Umbilical cord (tissue), 2 donors: ENCODE data around the gene OSBP2. TPM values are rescaled to one million over a fixed set of nuclear protein-coding genes. Genes with fewer than 3 reads are reported as not detected.

Experiments
- DNase-seq: peaks from one replicate; pipeline ENCODE4 v3.0.0-alpha.2; 2015; ENCODE audit warnings: low spot score
- total RNA-seq: library from RNA; depleted of rRNA; stranded (reverse); fragments of >200 nt; gene quantifications from one replicate; pipeline ENCODE4 v1.2.3, GENCODE V29; 2014; ENCODE audit warnings: low replicate concordance; ENCODE audit not compliant: insufficient read depth

Gene OSBP2
- total RNA-seq, 1 donor from 2014 or later: 16.9 TPM

DNA sequence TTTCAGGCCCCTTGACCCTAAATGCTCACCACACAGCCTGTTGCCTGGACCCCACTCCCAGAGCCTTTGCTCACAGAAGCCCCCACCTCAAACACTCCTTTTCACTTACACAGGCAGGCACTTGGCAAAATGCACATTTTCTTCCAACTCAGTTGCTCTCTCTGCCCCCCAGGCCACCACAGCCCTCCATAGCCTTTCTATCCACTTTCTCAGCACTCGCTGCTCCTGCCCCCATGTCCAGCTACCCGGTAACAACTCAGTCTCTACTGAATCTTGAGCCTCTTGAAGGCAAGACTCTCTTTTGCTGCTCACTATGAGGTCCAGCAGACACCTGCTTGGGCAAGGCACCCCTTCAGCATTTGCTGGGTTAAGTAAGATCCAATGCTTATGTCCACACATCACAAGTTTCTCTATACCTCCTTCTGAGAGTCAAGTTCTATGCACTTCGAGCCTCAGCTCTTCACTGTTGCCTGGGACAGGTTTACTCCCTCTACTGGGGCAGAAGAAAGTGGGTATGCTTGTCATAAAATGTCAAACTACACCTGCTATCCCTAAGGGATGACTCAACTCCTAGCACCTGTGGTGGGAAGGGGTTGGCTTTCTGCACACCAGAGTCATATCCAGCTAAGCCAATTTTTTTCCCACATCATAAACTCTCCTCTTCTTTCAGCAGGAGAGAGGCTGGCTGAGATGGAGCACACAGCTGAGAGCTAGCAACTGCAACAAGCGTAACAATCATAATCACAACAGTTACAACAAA is 237.0 kb downstream of the OSBP2 start:
- no peak for DNase-seq

DNA sequence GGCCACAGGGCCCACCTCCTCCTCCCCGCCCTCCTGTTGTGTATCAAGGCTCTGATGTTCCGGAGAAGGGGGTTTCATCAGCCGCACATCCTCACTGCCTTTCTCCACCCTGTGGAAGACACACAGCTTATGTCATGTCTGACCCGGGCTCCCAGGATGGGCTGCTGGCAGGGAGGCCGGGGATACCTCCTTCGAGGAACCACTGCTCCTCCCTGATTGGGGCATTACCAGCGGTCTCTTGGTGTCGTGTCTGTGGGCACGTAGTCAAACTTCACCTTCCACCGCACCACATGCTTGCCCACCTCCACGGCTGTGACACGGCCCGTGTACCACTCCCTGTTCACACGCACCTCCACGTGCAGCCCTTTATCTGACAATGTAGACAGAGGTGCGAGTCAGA is 238.0 kb downstream of the OSBP2 start:
- DNase-seq: no peak

DNA sequence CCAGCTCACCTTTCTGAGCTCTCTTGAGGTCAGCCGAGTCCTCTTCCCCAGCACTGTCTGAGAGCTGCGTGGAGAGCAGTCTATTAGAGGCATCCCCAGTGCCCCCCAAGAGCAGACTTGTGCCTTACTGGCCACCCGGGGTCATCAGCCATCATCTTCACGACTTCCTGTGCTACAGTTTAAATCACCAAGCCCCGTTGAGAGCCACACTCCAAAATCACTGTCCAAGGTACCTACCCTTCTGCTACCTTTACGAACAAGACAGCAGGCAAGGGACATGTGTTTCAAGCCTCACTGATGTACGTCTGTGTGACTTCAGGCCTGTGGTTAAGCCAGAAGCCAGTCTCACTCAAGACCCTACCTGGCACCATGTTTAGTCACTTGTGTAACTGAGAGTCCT is 238.8 kb downstream of the OSBP2 start:
- DNase-seq: no peak

DNA sequence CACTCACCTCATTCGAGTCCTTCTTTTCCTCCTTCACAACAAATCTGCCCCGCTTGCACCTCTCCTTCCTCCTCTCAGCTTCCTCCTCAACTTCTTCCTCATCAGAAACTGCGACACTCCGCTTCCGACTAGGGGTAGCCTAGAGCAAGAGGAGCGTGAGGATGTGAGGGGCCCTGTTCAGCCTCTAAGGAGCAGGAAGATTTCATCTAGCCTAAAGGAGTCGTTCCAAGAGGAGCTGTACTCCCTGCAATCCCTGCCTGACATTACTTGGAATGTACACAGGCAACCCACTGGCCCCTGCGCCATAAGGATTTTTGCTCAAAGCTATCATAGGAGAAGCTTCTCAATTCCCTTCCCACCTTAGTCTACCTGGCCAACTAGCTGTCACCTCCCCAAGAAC is 239.4 kb downstream of the OSBP2 start:
- DNase-seq: no peak

DNA sequence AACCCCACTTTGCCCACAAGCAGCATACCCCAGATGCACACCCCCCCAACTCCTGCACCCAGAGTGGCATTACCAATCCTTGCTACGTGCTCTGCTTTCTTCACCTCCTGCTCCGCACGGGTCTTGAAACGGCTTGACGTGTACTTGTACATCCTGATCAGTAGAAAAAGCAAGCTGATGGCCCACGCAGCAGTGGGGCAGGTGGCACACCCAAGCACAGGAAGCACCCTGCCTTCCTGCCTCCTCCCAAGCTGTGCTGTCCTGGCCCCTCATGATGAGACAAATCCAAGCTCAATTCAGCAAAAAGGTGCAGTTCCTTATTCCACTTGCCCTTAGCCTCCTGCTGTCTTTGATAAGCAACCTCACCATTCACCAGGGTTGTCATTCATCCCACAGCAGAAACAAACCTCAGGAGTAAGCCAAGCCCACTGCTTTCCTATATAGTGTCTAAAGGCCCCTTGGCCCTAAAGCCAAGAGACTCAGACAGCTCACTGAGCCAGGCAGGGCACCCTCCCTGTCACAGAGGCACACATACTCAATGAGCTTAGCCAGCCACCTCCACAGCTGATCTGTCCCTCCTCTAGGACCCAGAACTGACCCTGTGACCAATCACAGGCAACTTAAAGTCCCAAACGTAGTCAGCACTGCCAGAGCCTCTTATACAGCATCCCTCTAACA is 246.2 kb downstream of the OSBP2 start:
- no peak for DNase-seq

DNA sequence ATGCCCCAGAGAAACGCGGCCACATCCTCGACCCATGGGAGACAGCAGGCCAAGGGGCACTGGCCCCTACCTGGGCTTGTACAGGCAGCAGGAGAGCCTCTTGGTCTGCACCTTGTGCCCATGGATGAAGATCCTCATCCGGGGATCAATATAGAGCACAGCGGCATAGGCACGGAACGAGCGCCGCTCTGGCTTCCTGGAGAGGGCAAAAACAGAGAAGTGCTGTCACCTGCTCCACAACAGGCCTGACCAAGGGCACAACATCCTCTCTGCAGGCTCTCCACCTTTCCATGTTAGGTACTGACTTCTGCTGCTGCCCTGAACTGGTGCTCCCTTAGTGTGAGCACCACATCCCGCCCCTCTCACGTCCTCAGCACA is 246.7 kb downstream of the OSBP2 start:
- DNase-seq: no peak

DNA sequence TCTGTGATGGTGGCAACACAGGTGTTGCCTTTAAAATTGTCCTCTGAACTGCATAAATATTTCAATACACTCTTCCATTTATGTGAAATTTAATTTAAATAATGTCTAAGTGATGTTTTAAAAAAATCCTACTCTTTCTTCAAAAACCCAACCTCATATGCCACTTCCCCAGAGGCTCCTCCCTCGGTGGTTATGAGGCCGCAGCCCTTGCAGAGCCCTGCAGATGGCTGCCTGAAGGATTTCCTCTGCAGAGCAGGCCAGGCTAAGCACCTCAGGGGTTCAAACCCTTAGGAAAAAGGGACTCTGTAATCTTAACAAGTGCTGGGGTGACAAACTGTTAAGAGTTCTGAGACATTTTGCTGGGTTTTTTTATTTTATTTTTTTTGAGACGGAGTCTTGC is 248.7 kb downstream of the OSBP2 start:
- DNase-seq: no peak

DNA sequence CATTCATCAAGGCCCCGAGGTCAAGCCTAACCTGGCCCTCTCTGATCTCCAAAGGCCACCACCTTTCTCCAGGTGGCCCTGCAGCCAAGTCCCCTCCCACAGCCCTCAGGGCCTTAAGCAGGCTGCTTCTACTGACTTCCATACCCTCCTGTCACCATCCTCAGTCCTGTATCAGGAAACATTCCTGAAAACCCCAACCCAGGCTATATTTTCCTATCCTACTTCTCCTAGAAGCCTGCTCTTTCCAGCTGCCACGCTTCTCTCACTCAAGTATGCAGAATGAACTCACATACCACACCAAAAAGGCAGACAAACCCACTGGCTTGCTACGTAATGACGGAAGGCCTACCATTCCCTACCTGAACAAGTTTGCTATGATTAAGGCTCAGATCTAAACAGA is 250.3 kb downstream of the OSBP2 start:
- no peak for DNase-seq

DNA sequence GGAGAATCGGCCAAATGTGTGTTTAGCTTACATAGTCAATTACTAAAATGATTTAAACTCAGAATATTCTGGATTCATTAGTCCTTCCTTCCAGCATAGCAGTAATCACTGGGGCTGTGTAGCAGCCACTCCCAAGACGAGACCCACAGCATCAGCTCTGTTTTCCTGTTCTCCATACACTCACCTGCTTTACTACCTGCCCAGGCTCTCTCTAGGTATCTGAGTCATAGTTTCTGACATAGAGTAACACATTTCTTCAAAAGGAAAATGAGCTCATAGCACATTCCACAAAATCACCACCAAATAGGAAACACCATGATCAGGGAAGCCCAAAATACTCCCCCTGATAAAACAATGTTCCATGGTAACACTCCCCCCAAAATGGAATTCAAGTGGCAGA is 251.0 kb downstream of the OSBP2 start:
- DNase-seq: no peak

DNA sequence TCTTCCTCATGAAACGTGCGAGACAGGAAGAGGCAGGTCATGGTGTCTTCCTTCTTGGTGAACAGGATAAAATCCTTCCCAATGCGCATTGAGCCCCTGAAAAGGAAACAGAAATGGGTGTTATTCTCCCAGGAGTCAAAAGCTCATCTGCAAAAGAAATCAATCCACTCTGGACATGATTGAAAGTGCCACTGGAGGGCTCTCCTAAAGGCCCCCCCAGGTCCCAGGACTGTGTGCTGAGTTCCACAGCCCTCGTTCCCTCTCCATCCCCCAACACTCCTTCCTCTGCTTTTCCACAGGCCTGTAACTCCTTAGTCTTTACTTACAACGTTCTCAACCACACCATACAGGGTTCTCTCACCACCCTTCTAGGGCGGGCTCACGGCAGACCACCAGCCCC is 251.7 kb downstream of the OSBP2 start:
- no peak for DNase-seq

DNA sequence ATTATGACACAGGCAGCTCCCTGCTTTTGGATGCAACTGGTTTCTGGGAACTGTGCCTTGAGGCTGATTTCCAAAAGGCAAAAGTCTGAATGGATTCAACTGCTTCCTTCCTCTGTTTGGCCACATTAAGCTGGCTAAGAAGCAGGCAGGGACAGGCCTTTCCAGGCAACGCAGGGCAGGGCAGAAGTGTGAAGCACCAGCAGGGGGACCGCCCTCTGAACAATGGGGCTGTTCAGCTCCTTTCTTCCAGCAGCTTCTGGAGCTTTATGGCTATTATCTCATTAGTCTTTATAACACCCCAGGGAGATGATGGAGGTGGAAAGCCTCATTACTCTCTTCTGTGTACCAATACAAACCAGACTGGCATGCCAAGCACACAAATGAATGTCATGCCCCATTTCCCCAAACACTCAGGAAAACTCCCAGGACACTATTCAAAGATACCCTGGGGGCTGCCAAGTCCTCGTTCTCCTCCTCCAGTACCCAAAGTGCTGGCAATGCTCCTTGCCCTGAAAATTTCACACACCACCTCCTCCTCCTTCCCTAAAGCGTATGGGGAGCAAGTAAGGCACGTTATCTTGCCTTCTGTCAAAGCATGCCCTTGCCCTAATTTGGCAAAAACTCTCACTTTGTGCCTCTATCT is 252.6 kb downstream of the OSBP2 start:
- DNase-seq: no peak

DNA sequence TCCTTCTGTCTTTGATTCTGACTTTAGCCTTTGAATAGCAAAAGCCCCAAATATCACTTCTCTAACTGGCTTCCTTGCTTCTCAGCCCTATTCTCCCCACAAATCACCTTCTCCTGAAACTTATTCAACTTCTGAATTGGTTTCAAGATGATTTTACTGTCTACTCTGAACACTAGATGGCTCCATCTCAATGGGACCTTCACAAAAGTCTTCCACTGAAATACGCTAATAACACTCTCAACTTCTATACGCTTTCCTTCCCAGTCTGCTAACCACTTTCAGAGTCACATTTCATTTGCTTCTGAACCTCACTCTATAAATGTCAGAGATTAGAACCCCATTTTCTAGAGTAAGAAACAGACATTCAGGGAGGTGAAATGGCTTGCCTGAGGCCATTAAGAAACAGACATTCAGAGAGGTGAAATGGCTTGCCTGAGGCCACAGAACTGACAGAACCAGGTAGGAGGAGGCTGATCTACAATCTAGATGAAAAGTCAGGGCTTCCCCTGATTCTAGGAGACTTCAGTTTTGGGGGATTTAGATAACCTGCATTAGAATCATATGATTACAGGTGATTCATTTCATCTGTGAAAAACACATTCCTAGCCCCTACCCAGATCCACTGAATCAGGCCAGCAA is 253.3 kb downstream of the OSBP2 start:
- DNase-seq: peak; percentile 74

DNA sequence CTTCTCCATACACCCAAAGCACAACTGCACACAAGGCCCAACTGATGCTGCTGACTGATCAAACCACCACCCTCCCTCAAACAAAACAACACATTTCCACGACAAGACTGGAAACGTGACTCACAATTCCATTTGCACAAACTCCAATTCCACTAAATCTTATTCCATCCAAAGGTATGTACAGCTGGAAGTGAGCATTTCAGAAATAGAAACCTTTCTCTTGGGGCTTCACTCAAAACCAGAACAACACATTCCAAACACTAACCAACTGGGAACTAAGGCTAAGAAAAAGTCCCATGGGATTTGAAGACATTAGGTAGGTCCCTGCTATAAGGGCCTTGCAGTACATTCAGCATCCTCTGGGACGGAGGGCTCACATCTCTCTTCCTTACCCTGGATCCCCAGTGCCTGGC is 254.3 kb downstream of the OSBP2 start:
- DNase-seq: no peak

DNA sequence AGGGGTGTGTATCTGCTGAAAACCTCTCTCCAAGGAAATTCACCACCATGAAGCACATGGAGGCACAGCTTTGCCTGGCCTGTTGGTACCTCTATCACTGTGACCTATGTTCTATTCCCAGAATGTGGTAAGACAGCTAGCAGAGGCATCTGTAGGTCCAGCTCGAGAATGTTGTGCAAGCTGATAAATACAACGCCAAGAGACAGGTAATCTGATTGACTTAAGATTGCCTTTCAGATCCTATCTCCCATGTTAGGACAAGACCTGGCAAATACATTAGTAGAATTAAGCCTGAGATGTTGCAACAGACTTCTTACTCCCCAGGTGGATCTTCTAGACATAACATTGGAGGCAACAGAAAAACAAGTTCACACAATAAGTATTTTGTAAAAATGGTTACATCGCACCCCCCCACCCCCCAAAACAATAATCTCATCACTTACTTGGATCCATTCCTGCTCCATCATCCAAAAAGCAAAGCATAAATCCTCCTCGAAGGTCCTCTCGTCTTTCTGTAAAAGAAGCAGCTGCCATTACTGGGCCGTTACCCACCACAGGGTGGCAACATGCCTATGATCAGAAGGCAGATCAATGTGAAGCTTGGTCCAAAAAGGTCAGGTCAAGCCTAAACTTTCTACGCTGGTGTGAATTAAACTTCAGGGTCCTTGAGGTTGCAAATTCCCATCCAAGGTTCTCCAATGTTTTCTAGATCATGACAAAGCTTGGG is 255.4 kb downstream of the OSBP2 start:
- no peak for DNase-seq

DNA sequence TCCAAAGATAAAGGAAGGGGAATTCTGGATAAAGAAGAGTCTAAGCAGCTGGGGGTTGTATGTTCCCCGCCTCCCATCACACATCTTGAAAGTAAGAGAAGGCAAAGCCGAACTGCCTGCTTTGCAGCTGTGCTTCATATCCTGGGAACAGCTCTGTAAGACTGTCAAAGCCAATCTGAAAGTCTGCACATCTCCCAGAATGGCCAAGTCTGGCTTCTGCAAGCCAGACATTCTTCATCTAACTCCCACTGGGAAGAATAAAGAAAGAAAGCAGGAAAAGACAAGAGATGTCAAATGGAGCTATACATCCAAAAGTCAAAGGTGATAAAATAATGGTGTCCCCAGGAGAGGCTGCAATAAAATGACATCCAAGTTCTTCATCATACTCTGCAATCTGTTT is 258.5 kb downstream of the OSBP2 start:
- DNase-seq: peak; percentile 42

DNA sequence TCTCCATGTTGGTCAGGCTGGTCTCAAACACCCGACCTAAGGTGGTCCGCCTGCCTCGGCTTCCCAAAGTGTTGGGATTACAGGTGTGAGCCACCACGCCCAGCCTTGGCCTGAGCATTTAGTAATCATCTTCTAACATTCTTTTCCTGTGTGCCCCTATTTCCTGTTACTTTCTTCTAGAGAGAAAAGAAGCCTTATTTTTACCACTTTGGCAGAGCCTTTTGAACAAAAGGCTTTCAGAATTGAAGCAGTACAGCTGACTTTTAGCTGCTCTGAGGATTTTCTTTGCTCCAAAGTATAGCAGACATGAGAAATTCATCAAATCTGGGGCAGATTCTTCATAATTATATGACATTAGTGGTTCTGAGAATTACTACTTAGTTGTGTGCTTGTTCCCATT is 260.5 kb downstream of the OSBP2 start:
- no peak for DNase-seq

Other genes with a start within 250 kb of the OSBP2 start
- 2.9 TPM for gene SEC14L3, start 222.9 kb upstream of the OSBP2 start, total RNA-seq
- not detected for gene SEC14L4, start 189.2 kb upstream of the OSBP2 start, total RNA-seq
- gene SEC14L6, start 148.1 kb upstream of the OSBP2 start, total RNA-seq: 2.4 TPM
- gene GAL3ST1, start 120.2 kb upstream of the OSBP2 start, total RNA-seq: not detected
- gene PES1, start 103.0 kb upstream of the OSBP2 start, total RNA-seq: 43.1 TPM
- 3.1 TPM for gene TCN2, start 87.7 kb upstream of the OSBP2 start, total RNA-seq
- gene SLC35E4, start 59.1 kb upstream of the OSBP2 start, total RNA-seq: 1.2 TPM
- 9.1 TPM for gene DUSP18, start 27.0 kb upstream of the OSBP2 start, total RNA-seq